ENCODE measurements around the gene SMAGP. TPM values are rescaled to one million over a fixed set of nuclear protein-coding genes. Genes with fewer than 3 reads are reported as not detected.

SMAGP gene
- total and polyA plus RNA-seq, 2 of the 13 experiments (the other 11 are each of a cell fraction or from before 2014, with no cell fraction given): 9.2 TPM

DNA sequence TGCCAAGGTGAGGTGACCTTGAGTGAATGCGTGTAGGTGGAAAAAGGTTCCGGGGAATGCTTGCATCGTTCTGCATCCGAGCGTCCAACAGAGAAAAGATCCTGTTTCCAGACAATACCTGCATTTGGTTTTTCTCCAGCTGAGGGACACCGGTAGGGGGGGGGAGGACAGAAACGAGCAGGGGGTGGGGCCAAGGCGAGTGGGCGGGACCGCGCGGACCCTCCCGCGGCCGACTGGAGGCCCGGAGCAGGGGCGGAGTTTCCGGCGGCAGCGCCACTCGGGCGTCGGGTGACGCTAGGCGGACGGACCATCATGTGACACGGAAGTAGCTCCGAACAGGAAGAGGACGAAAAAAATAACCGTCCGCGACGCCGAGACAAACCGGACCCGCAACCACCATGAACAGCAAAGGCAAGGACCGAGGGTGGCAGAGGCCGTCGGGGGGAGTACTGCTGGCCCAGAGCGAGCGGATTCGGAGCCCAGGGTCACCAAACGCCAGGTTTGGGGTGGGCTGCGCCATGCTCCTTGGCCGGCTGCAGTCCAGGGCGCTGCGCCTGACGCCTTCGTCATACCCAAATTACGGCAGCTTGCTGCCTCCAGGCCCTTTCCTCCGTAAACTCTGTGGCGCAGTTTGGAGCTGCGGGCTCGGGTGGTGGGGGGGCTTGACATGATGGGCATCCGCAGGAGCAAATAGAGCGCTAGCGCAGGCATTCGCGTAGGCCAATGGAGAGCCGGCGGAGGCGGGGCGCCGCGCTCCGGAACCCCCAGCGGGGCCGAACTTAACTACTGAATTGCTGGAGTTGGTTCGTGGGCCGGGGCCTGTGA lies 31.5 kb downstream of the SMAGP start, which contains the start of gene DAZAP2 (continued):
- TF ChIP-seq ZNF607 (CRISPR knock-in tag; IDR thresholded peaks at IDR 0.05; ENCODE audit: borderline replicate concordance) (peak; percentile 72; the same call in 1 of the 2 replicates), ZNF224 (CRISPR knock-in tag; IDR thresholded peaks at IDR 0.05) (peak; percentile 72; the same call in 1 of the 2 replicates), TAF1 (CRISPR knock-in tag; IDR thresholded peaks at IDR 0.05) (peak; percentile 86), TAF15 (IDR thresholded peaks at IDR 0.05; ENCODE audit: low read depth, low read length, poor library complexity, severe bottlenecking) (no peak), FIP1L1 (IDR thresholded peaks at IDR 0.05; ENCODE audit: borderline replicate concordance, insufficient read depth, low read depth, low read length) (0 out of 2 replicates have a peak, but pooled peaks have one; percentile 31), FOXA3 (CRISPR knock-in tag; IDR thresholded peaks at IDR 0.05) (peak; percentile 15; the same call in 1 of the 2 replicates), RXRA (CRISPR knock-in tag; IDR thresholded peaks at IDR 0.05) (peak; percentile 49), CHD4 (IDR thresholded peaks at IDR 0.05; ENCODE audit: borderline replicate concordance, low read length) (no peak), ZNF839 (CRISPR knock-in tag; IDR thresholded peaks at IDR 0.05; ENCODE audit: borderline replicate concordance) (0 out of 2 replicates have a peak, but pooled peaks have one; percentile 75), RFX5 (IDR thresholded peaks at IDR 0.05; ENCODE audit: low read depth, low read length) (peak; percentile 9; the same call in 1 of the 2 replicates), ZNF841 (CRISPR knock-in tag; IDR thresholded peaks at IDR 0.05; ENCODE audit: borderline replicate concordance) (no peak), ZNF468 (CRISPR knock-in tag; IDR thresholded peaks at IDR 0.05) (peak; percentile 84; the same call in 1 of the 2 replicates), ZNF782 (CRISPR knock-in tag; IDR thresholded peaks at IDR 0.05; ENCODE audit: borderline replicate concordance) (0 out of 2 replicates have a peak, but pooled peaks have one; percentile 22), ZNF232 (CRISPR knock-in tag; IDR thresholded peaks at IDR 0.05; ENCODE audit: borderline replicate concordance) (0 out of 2 replicates have a peak, but pooled peaks have one; percentile 79), ADNP (CRISPR knock-in tag; IDR thresholded peaks at IDR 0.05) (peak; percentile 31; the same call in 1 of the 2 replicates), ZMYM4 (CRISPR knock-in tag; IDR thresholded peaks at IDR 0.05) (peak; percentile 64), ZNF264 (CRISPR knock-in tag; IDR thresholded peaks at IDR 0.05) (peak; percentile 59; the same call in 1 of the 2 replicates), FOSL2 (CRISPR knock-in tag; IDR thresholded peaks at IDR 0.05) (peak; percentile 27; the same call in 1 of the 2 replicates), ELF3 (CRISPR knock-in tag; IDR thresholded peaks at IDR 0.05) (peak; percentile 90), THAP11 (CRISPR knock-in tag; IDR thresholded peaks at IDR 0.05) (peak; percentile 83), TBX2 (CRISPR knock-in tag; IDR thresholded peaks at IDR 0.05; ENCODE audit: borderline replicate concordance) (peak; percentile 47; the same call in 1 of the 2 replicates)
- TF ChIP-seq, protein P1, sequence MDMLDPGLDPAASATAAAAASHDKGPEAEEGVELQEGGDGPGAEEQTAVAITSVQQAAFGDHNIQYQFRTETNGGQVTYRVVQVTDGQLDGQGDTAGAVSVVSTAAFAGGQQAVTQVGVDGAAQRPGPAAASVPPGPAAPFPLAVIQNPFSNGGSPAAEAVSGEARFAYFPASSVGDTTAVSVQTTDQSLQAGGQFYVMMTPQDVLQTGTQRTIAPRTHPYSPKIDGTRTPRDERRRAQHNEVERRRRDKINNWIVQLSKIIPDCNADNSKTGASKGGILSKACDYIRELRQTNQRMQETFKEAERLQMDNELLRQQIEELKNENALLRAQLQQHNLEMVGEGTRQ (IDR thresholded peaks at IDR 0.05; ENCODE audit: low read depth, low read length): peak; percentile 85
- TF ChIP-seq, protein P1 (CRISPR knock-in tag; IDR thresholded peaks at IDR 0.05; ENCODE audit: borderline replicate concordance): peak; percentile 93; the same call in 1 of the 2 replicates
- TF ChIP-seq, protein P2, sequence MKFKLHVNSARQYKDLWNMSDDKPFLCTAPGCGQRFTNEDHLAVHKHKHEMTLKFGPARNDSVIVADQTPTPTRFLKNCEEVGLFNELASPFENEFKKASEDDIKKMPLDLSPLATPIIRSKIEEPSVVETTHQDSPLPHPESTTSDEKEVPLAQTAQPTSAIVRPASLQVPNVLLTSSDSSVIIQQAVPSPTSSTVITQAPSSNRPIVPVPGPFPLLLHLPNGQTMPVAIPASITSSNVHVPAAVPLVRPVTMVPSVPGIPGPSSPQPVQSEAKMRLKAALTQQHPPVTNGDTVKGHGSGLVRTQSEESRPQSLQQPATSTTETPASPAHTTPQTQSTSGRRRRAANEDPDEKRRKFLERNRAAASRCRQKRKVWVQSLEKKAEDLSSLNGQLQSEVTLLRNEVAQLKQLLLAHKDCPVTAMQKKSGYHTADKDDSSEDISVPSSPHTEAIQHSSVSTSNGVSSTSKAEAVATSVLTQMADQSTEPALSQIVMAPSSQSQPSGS (CRISPR knock-in tag; IDR thresholded peaks at IDR 0.05): peak; percentile 38; the same call in 1 of the 2 replicates
- TF ChIP-seq, protein P3, sequence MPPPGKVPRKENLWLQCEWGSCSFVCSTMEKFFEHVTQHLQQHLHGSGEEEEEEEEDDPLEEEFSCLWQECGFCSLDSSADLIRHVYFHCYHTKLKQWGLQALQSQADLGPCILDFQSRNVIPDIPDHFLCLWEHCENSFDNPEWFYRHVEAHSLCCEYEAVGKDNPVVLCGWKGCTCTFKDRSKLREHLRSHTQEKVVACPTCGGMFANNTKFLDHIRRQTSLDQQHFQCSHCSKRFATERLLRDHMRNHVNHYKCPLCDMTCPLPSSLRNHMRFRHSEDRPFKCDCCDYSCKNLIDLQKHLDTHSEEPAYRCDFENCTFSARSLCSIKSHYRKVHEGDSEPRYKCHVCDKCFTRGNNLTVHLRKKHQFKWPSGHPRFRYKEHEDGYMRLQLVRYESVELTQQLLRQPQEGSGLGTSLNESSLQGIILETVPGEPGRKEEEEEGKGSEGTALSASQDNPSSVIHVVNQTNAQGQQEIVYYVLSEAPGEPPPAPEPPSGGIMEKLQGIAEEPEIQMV (CRISPR knock-in tag; IDR thresholded peaks at IDR 0.05; ENCODE audit: low read depth): 0 out of 2 replicates have a peak, but pooled peaks have one; percentile 33

Data from HepG2 (cell line).